NCI-H2029 (cell line): ENCODE measurements around the gene RAB20.

Source experiments
- DNase-seq: peaks from one replicate; lab custom pipeline; 2025; lab: John Stamatoyannopoulos, UW

The RAB20 gene

GRCh38 chr13:110529522-110530311 is 31.8 kb downstream of the RAB20 start:
- no peak for DNase-seq

GRCh38 chr13:110528911-110529310 is 32.6 kb downstream of the RAB20 start:
- DNase-seq: no peak

GRCh38 chr13:110528371-110528770 is 33.2 kb downstream of the RAB20 start:
- DNase-seq: no peak

- DNase-seq: peak; percentile 98
Measured at GRCh38 chr13:110525328-110526319, 35.9 kb downstream of the RAB20 start.

- DNase-seq: peak; percentile 91
Measured at GRCh38 chr13:110524541-110525257, 36.8 kb downstream of the RAB20 start.

GRCh38 chr13:110523838-110524540 is 37.5 kb downstream of the RAB20 start:
- DNase-seq: no peak

- DNase-seq: no peak
Measured at GRCh38 chr13:110523180-110523579, 38.3 kb downstream of the RAB20 start.

GRCh38 chr13:110522721-110523120 is 38.8 kb downstream of the RAB20 start:
- DNase-seq: no peak

- no peak for DNase-seq
Measured at GRCh38 chr13:110521946-110522345, 39.6 kb downstream of the RAB20 start.

- no peak for DNase-seq
Measured at GRCh38 chr13:110521296-110521680, 40.2 kb downstream of the RAB20 start.

GRCh38 chr13:110520431-110521295 is 40.9 kb downstream of the RAB20 start:
- DNase-seq: peak; percentile 47

GRCh38 chr13:110519506-110519905 is 42.0 kb downstream of the RAB20 start:
- no peak for DNase-seq

GRCh38 chr13:110519046-110519445 is 42.5 kb downstream of the RAB20 start:
- DNase-seq: no peak

- no peak for DNase-seq
Measured at GRCh38 chr13:110518571-110518970, 43.0 kb downstream of the RAB20 start.

- DNase-seq: no peak
Measured at GRCh38 chr13:110518226-110518525, 43.3 kb downstream of the RAB20 start.

GRCh38 chr13:110517505-110518225 is 43.9 kb downstream of the RAB20 start:
- no peak for DNase-seq

- DNase-seq: no peak
Measured at GRCh38 chr13:110516500-110516899, 45.0 kb downstream of the RAB20 start.

GRCh38 chr13:110512198-110512740 is 49.3 kb downstream of the RAB20 start:
- DNase-seq: no peak

- DNase-seq: peak; percentile 32
Measured at GRCh38 chr13:110511509-110512181, 49.9 kb downstream of the RAB20 start.
